Activated CD4-positive, CD25-positive, alpha-beta regulatory T cell (primary cell): ENCODE data around the gene WDR35.
"Not testable (repeated sequence)": the region's sequence is repeated elsewhere in the genome, so short reads cannot be mapped to it uniquely, and the experiment has no call there.

Source experiments
- DNase-seq, 4 experiments: peaks; one replicate each; lab custom pipeline; 2025; lab: John Stamatoyannopoulos, UW

The WDR35 gene

DNA sequence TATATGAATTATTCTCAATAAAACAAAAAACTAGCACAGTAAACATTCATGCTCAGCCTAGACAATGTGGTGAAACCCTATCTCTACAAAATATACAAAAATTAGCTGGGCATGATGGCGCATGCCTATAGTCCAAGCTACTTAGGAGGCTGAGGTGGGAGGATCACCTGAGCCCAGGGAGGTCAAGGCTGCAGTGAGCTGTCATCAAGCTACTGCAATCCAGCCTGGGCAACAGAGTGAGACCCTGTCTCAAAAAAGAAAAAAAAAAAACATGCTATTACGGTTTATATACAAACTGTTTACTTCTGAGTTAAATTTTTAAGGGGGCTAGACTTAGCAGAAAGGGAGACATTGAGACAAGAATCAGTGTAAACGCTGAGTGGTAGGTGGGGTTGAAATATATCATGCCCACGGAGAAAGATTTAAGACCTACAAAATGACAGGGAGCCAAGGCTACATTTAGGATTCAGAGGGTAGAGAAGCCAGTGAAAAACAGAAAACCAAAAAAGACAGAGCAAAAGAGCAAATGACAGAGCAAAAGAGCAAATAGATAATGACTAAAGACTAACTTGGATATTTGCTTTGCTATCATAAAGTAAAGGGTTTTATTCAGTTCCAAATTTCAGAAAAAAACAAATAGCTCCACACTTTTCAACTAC is 95.6 kb downstream of the WDR35 start:
- DNase-seq = no peak

DNA sequence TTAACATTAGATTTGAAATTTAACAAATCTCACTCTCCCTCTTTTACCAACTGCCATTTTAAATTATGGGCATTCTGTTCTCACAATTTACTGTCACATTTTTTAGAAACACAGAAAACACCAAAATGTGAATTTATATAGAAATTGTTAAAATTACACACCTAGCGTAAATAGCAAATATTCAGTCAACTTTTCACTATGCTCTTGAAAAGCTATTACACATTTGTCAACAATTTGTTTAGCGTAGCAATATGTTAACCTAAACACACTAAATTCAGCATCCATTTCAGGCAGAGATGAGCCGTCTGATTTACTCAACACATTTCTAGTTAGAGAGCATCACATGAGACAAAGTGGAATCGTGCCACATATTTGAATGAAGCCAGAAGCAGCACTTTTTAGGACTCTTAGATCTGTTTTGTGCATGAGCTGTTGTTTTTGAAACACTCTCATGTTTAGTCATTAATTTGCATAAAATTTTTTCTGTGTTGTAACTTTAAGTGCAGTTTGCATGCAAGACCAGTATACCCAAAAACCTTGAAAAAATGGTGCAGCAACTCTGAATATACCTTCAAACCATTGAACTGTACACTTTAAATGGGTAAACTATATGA is 96.3 kb downstream of the WDR35 start:
- no peak for DNase-seq

DNA sequence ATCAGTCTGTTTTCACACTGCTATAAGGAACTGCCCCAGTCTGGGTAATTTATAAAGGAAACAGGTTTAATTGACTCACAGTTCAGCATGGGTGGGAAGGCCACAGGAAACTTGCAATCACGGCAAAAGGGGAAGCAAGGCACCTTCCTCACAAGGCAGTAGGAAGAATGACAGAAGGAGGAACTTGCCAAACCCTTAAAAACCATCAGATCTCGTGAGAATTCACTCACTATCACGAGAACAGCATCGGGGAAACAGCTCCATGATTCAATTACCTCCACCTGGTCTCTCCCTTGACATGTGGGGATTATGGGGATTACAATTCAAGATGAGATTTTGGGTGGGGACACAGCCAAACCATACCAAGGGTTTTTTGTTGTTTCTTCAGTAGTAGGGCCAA is 97.9 kb downstream of the WDR35 start:
- DNase-seq = not testable (repeated sequence)

DNA sequence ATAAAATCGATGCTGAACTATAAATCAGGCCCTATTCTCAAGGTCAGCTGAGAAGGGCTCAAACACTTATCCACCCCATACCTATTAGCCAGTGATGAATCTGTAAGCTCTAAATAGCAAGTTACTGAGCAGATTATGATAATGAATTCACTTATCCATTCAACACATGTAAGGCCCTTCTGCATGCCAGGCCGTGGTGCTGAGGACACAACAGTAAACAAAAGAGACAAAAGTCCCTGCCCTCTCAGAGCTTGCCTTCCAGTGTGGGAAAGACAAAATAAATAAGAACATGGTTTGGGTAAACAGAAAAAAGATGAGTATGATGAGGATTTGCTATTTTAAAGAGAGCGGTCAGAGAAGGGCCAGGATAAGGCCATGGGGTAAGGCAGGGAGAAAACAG is 99.8 kb downstream of the WDR35 start:
- DNase-seq = no peak

DNA sequence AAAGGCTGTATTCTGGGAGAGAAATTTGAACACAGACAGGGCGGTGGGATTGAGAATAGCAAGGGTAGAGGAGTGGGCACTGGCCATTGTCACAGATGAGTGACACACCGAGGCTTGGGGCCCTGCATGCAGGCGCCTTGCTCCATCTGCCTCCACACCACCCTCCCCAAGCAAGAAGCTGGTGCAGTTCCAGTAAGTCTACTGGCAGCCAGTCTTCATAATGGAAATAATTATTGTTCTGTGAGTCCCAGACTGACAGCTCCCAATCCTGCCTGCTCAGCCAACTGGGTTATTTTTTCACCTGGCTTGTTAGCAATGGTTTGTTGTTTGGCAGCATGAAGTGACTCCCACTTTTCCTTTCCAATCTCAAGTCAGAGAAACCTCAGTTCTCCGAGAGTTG is 101.1 kb downstream of the WDR35 start:
- DNase-seq = no peak

DNA sequence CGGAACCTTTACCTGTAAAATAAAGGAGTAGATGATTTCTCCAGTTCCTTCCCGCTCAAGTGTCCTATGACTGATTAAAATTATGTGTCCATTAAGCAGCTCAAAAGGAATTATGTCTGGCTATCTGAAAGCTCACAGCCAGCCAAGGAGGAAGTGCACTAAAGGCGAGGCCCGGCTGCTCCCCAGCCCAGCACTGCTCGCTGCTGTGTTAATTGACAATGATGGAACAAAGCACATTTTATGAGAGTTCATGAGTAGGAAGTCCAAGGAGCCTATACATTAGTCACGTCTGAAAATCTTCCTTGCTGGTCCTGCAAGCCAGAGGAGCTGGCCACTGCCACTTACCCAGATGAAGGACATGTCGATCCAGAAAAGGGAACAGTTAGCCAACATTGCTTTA is 102.4 kb downstream of the WDR35 start:
- no peak for DNase-seq

DNA sequence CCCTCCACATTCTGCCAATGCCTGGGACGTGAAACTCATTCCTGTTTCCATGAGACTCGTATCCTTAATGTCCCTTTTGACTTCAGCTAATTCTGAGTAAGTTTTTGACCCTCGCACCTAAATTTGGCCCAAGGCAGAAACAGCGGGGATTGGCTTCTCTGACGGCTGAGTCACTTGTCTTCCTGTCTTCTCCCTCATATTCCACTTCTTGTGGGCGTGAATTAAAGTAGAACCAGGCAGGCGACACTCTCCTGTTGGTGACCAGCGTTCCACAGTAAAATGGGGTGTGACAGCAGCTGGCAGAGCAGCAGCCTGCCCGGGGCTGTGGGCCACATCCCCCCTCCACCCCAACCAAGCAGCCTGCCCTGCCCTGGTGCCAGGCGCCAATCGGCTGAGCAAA is 103.6 kb downstream of the WDR35 start:
- DNase-seq = no peak

DNA sequence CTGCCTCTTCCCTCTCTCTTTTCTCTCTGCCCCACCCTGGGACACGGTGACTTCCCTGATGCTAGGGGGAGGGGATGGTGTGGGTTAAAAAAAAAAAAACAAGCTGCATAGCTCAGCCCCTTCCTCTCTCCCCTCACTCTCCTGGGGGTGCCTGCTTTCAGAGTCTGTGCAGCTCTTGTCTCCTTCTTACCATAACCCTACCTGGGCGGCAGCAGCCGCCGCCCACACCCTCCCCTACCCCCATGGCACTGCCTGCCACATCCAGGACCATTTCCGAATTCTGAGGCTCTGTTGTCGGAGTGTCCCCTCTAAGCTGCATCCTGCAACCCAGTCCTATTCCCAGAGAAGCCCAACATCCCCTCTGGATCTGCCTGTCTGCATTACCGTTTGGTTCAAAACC is 104.1 kb downstream of the WDR35 start:
- no peak for DNase-seq

DNA sequence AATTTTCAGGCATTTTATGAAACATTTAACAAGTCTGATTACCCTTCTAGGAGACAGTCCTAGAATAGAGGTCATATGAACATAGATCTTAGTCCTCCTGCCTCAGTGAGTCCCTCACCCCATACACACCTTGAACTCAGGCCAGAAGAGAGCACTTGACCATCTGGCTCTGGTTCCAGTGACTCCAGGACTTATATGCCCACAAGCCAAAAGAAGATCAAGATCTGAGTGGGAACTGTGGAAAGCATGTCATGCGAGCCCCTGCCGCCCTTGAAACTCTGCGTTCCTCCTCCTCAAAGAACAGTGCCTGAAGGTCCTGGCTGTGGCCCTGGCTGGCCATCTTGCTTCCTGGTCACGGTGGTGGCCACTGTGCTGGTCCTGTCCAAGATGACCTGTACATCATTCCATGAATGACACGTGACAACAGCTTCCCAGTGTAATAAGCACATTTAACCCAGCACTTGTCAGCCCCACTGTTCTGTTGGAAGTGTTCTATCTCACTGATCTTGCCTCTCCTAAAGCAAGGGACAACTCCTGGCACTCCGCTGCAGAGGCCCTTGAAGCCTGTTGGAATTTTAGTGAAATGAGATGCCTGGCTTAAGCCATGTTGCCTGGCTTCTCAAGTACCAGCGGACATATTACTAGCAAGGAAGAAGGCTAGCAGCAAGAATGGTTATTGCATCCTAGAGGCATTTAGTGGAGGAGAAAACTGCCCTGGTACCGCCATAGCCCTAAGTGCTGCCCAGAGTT is 105.8 kb downstream of the WDR35 start:
- DNase-seq = no peak

DNA sequence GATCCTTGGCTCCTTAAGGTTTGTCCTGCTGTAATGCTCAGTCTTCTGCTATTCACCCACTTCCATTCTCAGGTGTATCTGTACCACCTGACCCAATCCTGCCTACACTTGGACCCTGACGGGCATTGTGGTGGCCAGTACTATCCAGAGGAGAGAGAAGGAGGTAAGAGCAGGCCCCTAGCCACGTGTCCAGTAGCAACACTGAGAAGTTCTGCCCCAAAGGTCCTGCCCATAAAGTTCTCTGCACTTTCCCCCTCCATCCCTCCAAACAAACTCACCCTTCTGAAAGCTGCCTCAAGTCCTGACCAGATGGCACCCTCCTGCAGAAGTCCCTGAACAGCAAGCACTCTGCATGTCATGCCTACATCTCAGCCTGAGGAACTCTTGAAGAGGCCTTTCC is 106.4 kb downstream of the WDR35 start:
- no peak for DNase-seq

DNA sequence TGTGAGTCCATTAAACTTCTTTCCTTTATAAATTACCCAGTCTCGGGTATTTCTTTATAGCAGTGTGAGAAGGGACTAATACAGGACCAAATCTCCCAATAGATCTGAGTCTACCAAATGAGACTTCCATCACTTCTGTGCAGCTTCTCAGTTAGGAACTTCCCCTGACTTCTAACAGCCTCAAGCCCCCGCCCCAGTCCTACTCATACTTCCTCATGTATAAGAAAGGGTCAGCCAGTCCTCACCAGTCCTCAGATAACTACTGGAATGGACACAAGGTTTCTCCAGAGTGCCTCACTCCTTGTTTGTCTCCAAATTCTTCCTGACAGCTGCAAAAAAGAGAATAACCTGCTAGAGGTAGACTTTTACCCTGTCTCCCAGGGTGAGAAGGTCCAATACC is 107.6 kb downstream of the WDR35 start:
- DNase-seq = no peak

DNA sequence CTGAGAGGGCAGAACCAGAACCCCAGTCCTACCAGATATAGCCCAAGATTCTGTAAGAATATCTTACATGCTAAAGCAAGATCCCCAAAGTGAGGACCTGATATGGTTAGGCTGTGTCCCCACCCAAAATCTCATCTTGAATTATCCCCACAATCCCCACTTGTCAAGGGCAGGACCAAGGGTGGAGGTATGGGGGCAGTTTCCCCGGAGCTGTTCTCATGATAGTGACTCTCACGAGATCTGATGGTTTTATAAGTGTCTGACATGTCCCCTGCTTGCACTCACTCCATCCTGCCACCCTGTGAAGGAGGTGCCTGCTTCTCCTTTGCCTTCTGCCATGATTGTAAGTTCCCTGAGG is 108.0 kb downstream of the WDR35 start:
- DNase-seq = no peak

DNA sequence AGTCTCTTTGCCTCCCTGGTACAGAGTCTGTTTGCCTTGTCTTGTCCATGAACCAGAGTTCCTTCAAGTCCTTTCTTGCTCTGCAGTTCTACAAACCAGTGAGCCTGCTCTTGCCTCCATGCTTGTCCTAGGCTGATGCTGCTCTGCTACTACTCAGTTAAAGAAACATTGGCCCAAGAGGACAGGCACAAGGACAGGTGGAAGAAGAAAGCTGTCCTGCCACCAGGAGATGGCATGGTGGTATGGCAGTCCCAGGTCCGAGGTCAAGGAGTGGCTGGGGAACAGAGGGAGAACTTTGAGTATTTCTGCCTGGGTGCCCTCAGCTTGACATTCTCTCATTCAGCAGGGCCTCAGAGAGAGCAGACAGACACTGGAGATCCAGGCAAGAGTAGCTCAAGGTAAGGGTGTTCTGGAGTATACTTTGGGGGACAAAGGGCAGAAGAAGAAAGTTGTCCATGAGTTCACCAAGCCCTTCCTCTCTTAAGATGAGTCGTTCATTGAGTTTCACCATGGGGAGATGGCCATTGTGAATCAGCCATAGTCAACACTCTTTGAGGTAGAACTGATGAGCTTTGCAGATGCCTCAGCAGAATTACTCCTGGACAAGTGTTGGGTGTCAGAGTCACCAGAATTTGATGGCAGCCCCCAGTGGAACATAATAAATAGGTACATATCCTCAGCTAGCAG is 108.5 kb downstream of the WDR35 start:
- no peak for DNase-seq

DNA sequence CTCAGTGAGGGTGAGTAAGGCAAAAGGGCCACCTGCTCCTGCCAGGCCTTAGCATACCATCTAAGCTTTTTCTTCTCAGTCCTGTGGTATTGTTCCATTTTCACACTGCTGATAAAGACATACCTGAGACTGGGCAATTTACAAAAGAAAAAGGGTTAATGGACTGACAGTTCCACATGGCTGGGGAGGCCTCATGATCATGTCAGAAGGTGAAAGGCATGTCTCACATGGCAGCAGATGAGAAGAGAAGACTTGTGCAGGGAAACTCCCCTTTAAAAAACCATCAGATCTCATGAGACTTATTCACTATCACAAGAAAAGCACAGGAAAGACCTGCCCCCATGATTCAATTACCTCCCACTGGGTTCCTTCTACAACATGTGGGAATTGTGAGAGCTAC is 109.7 kb downstream of the WDR35 start:
- DNase-seq = not testable (repeated sequence)

DNA sequence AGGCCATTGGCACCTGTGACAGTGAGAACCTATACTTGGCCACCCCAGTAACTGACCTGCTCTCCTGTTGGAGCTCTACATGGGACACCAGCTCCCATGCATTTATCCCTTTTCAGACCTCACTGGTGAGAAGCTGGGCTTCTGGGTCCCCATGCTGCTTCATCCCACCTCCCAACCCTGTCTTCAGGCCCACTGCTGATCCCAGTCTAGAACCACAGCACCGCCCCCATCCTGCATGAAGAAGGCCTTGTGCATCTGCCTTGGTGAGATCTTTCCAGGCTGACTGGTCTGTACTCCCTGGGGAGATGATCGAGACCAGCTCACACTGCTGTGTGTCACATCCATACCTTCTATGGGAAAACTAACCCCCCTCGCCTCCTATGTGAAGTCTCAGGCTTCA is 110.8 kb downstream of the WDR35 start:
- DNase-seq = no peak

DNA sequence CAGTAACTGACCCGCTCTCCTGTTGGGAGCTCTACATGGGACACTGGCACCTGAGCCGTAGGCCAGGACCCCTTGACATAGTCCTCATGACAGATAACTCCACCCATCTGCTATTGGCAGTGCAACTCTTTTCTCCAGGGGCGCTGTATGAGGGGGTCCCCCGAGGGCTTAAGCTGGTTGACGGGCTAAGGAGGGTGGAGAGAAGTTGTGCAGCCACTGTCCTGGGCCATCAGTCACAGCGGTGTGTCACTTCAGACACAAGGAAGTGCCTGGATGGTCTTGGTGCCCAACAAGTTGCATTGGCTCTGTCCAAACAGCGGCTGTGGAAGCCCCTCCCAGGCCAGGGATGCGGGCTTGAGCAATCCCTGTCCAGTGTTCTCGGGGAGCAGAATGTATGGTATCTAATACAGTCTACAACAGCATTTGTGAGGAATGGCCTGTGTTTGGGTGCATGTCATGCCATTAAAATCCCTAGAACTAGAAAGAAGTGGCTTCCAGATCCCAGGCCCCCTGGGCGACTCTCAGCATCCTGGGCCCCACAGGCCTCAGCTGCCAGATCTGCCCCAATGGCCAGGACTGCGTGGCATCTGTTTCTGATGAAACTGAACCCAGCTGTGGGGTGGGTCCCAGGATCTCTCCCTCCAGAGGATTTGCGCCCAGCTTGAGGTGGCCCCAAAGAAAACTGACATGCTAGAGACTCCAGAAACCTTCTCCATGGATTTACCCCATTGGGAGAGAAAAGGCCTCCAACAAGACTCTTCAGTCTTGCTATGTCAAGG is 111.4 kb downstream of the WDR35 start:
- no peak for DNase-seq

DNA sequence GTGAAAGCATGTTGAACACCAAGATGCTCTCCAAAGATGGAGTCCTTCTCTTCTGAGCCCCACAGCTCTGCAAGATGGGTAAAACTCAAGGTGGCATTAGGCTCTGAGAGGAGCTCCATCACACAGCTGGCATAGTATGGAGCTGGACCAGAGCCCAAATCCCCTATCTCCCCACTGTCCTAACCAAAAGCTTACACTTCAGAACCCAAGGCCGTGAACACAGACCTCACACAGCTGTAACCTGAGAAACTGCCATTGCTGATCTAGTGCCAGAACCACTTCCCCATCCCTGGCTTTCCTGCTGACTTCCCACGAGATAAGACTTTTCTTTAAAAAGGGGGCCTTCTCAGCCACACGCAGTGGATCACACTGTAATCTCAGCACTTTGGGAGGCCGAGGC is 113.2 kb downstream of the WDR35 start:
- no peak for DNase-seq

DNA sequence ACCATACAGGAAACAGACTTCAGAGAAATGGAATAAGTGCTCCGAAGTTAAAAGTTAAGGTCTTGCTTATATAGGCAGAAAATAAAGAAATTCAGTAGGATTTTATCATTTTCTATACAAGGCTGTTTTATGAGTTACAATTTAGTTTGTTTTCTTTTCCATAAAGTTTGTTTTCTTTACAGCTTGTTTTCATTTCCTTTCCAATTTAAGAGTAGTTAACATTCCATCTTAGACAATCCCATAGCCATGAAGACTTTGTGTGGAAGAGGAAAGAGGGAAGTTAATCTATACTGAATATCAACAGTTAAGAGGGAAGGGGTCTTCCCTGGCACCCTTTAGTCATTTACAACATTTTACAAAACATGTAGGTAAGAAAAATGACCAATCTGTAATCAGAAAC is 114.6 kb downstream of the WDR35 start:
- DNase-seq = no peak

DNA sequence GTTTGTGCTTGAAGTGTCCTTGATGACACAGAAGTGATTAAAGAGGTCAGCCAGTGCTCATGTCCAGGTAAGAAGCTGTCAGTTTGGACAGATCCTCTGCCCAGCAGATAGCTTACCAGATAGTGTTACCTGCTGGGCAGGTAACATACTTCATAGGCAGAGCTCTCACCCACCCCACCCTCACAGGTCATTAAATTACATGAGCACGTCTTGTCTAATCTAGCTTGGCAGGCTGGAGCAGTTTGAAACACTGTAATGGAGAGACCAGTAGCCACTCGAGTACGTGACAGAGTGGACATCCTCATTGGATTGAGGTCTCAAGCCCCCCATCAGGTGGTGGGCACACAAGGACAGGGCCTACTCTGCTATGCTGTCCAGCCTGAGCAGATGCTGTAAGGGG is 115.2 kb downstream of the WDR35 start:
- DNase-seq = no peak

DNA sequence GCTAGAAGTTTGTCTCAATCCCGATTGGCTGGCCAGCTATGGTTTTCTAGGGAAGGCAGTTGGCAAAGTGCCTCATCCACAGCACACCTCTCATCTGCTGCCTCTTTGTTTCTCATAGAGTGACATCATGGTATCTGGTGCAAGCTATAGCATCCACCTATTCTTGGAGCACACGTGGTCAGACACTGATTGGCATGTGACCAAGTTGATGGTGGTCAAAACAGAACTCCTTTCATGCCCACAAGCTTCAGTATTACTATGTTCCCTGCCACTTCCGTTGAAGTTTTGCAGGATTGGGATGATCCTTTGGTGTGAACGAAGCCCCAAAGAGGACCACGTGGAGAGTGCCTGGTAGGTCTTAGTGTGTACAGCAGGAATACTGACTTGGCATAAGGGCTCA is 116.9 kb downstream of the WDR35 start:
- DNase-seq = no peak

DNA sequence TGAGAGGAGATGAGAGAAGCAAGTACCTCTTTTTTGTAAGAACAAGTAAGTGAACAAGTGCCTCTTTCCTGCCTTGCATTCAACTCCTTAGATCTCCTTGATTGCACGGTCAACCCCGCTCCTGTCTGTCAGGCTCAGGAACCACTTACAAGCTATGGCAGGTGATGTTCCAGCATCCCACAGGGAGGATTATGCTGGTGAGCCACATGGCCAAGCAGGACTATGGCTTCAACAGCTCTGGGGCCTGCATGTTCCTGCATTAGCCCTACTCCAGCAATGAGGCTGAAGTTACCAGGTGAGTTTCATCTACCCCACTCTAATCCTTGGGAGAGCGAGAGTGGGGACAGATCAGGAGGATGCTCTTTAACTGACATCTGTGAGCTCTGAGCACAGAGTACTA is 117.6 kb downstream of the WDR35 start:
- no peak for DNase-seq

DNA sequence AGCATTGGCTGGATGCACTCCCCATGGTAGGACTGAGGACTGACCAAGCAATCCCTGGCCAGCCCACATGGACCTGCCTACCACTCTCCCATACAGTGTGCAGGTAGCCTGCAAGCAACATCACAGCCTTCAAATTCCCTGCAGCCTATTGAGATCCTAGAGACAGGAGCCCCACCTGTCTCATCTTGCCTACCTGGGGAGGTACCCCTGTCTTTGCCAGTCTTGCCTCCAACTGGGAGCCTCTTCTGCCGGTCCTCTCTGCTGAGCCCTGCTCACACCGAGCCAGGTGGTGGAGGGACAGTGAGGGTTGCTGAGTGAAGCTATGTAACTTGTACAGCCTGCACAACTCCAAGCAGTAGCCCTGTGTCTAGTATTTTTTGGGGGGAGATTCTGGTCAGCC is 118.1 kb downstream of the WDR35 start:
- DNase-seq = no peak
